Measurements from ENCODE around the gene RUFY4.

The RUFY4 gene

DNA sequence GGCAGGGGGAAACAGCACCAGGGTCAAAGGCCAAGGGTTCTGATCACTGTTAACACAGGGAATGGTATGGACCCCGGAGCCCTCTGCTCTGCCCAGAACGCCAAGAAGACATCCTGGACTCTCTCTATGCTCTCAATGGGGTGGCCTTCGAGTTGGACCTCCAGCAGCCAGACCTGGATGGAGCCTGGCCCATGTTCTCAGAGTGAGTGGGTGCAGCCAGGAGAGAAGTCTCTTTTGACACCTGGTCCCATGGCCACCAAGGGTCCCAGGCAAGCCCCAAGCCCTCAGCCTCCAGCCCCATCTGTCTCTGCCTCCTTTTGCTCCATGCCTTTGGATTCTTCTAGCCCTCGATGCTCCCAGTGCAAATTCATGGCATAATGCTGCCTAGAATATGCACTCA, 4.1 kb downstream of the RUFY4 start:
- Mint-ChIP-seq H3K4me3 (no peak overlapping the region), H3K27ac (no peak overlapping the region), H3K36me3 (ENCODE audit: low read depth) (no peaks in the 10 kb centered on the region), H3K9me3 (no peaks in the 10 kb centered on the region), H3K4me1 (peaks cover 9% of the 10 kb centered on the region), H3K27me3 (ENCODE audit: low read depth, poor library complexity) (peaks cover 43% of the 10 kb centered on the region)
- no peak for DNase-seq
- TF ChIP-seq, protein P1, sequence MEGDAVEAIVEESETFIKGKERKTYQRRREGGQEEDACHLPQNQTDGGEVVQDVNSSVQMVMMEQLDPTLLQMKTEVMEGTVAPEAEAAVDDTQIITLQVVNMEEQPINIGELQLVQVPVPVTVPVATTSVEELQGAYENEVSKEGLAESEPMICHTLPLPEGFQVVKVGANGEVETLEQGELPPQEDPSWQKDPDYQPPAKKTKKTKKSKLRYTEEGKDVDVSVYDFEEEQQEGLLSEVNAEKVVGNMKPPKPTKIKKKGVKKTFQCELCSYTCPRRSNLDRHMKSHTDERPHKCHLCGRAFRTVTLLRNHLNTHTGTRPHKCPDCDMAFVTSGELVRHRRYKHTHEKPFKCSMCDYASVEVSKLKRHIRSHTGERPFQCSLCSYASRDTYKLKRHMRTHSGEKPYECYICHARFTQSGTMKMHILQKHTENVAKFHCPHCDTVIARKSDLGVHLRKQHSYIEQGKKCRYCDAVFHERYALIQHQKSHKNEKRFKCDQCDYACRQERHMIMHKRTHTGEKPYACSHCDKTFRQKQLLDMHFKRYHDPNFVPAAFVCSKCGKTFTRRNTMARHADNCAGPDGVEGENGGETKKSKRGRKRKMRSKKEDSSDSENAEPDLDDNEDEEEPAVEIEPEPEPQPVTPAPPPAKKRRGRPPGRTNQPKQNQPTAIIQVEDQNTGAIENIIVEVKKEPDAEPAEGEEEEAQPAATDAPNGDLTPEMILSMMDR (IDR thresholded peaks at IDR 0.05): no peak

GRCh38 chr2:218074031-218074430, 5.0 kb downstream of the RUFY4 start:
- peak; percentile 65 for DNase-seq
- H3K27me3 Mint-ChIP-seq (ENCODE audit: low read depth, poor library complexity): peaks cover 36% of the 10 kb centered on the region
- no peak overlapping the region for H3K27ac Mint-ChIP-seq
- H3K9me3 Mint-ChIP-seq: no peaks in the 10 kb centered on the region
- TF ChIP-seq, protein P1 (IDR thresholded peaks at IDR 0.05): peak; percentile 45
- H3K36me3 Mint-ChIP-seq (ENCODE audit: low read depth): no peaks in the 10 kb centered on the region
- peaks cover 4% of the 10 kb centered on the region for H3K4me1 Mint-ChIP-seq
- no peak overlapping the region for H3K4me3 Mint-ChIP-seq

DNA sequence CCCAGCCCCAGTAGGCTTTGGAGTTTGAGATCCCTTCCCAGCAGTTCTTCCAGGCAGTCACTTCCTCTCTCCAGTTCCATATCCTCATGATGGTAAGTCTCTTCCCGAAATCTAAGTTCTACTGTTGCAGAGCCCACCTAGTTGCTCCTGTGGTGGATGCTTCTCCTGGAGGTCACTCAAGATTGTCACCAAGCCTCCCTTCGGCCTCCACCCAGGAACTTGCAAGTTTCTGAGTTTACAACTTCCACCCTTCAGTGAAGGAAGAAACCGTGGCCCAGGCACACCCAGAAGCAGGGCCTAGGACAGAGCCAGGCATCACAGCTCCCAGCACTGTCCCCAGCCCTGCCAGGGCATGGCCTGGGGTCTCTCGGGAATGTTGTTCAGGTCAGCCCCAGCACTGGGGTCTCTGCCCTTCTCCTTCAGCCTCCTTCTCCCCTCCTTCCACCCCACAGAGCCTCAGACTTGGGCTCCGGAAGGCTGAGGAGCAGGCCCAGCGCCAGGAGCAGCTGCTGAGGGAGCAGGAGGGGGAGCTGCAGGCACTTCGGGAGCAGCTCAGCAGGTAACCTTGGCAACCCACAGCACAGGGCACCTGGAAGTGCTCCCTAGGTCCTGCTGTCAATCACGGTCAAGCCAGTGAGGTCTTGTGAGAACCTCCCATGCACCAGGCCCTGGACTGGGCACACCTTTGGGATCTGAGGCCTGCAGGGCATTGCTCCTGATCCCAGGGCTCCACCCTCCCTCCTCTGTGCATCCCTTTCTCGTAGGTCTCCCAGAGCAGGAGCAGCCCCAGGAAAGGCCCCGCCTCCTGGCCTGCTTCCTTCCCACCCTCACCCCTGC, 7.1 kb downstream of the RUFY4 start:
- no peaks in the 10 kb centered on the region for H3K36me3 Mint-ChIP-seq (ENCODE audit: low read depth)
- H3K4me1 Mint-ChIP-seq: peaks cover 5% of the 10 kb centered on the region
- TF ChIP-seq, protein P1 (IDR thresholded peaks at IDR 0.05): no peak
- H3K4me3 Mint-ChIP-seq: no peak overlapping the region
- H3K27ac Mint-ChIP-seq: no peak overlapping the region
- H3K27me3 Mint-ChIP-seq (ENCODE audit: low read depth, poor library complexity): peaks cover 26% of the 10 kb centered on the region
- DNase-seq: no peak
- H3K9me3 Mint-ChIP-seq: no peaks in the 10 kb centered on the region

DNA sequence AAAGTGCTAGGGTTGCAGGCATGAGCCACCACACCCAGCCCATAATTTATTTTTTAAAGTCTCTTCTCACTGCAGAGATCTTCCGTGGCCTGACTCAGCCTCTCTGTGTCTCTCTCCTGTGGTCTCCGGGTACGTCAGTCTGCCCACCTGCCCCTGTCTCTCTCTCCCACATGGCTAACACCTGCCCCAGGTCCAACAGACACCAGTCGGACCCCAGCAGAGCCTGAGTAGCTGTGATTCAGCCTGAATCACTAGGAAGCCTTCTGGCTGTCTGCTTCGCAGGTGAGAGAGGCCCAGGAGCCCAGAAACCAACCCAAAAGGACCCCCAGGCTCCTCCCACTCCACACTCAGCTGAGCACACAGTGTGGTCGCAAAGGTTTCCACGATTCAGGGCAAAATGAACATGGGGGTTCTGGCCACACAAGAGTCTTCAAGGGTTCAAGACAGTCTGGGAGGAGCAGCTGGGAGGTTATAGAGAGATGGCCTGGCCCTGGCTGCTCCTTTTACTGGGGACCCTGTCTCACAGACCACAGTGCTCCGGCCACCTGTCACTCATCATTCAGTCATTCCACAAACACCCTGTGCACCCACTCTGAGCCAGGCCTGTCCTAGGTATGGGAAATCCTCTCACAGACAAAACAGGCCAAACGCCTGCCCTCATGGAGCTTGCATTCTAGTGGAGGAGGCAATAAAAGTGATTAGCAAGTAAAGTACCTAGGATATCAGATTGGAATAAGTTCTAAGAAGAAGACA, 8.6 kb downstream of the RUFY4 start:
- Mint-ChIP-seq H3K36me3 (ENCODE audit: low read depth) (no peaks in the 10 kb centered on the region), H3K27me3 (ENCODE audit: low read depth, poor library complexity) (peaks cover 24% of the 10 kb centered on the region), H3K9me3 (no peaks in the 10 kb centered on the region), H3K4me3 (no peak overlapping the region), H3K27ac (no peak overlapping the region), H3K4me1 (peaks cover 5% of the 10 kb centered on the region)
- DNase-seq: no peak
- TF ChIP-seq, protein P1 (IDR thresholded peaks at IDR 0.05): no peak

DNA sequence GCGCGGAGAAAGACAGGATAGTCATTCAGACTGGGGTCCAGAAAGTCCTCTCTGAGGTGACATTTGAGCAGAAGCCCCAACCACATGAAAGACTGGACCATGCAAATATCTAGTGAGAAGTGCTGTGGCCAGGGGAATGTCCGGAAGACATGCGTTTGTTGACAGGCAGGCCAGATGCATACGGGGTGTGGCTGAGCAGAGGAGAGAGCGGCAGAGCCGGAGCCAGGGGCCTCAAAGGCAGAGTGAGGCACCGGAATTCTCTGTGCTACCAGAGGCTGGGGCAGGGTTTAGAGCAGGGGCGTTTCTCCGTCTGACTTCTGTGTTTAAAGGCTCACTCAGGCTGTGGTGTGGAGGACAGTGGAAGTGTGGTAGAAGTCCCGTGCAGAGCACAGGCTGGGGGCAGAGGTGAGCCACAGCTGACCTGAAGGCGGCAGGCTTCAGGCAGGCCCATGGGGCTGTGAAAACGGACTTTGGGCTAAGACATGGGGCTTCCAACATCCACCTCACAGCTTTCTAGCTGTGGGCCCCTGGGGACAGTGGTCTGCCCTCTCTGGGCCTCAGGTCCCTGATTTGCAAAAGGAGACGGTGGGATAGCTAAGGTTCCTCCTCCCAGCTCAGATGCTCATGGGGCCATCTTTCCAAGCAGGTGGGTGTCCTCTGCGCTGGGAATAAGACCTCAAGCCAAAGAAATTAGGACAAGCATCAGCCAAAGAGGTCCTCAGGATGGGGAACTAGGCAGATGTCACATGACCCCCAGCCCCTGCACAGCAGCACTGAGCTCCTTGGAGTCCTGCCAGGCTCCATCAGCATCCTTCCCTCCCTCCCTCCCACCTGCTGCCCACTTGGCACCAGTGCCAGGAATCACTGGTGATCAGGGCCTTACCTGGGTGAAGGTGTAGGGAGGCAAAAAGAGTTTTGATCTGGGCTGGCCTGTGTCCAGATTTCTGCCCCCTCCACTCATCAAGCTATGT, 11.2 kb downstream of the RUFY4 start:
- no peaks in the 10 kb centered on the region for H3K36me3 Mint-ChIP-seq (ENCODE audit: low read depth)
- H3K27me3 Mint-ChIP-seq (ENCODE audit: low read depth, poor library complexity): peaks cover 17% of the 10 kb centered on the region
- peaks cover 6% of the 10 kb centered on the region for H3K9me3 Mint-ChIP-seq
- H3K4me1 Mint-ChIP-seq: peaks cover 5% of the 10 kb centered on the region
- H3K4me3 Mint-ChIP-seq: no peak overlapping the region
- no peak overlapping the region for H3K27ac Mint-ChIP-seq
- DNase-seq: no peak
- TF ChIP-seq, protein P1 (IDR thresholded peaks at IDR 0.05): no peak

Measured in nephron progenitor cell (in vitro differentiated cells).